RWPE1 (cell line): ENCODE data around the gene ENOX1.

Experiments
- CTCF ChIA-PET: fragments of 350-600 bp; sonication (Branson Sonifier 250); formaldehyde crosslinking; extraction: SDS; loops from one replicate; lab custom pipeline; 2021; lab: Yijun Ruan, JAX
- POLR2A ChIA-PET: fragments of 400-600 bp; formaldehyde crosslinking; extraction: SDS; loops from one replicate; lab custom pipeline; 2020; ENCODE audit warnings: antibody characterized with exemption; ENCODE audit not compliant: low non-redundant PET; lab: Yijun Ruan, JAX
- DNase-seq: peaks from one replicate; pipeline ENCODE4 v3.0.0; 2012; ENCODE audit warnings: low spot score
- H3K27ac ChIP-seq: fragments of 450-650 bp; 2 replicates; pipeline ENCODE4 v1.5.1; 2017
- CTCF ChIP-seq: fragments of 450-650 bp; conservative IDR thresholded peaks from 2 replicates; pipeline ENCODE4 v1.5.1; 2017; ENCODE audit warnings: low read depth, mild to moderate bottlenecking

ENOX1 gene

GRCh38 chr13:43325636-43326035 is 461.1 kb downstream of the ENOX1 start:
- ChIA-PET POLR2A (no interaction called here), CTCF (no interaction called here)
- TF ChIP-seq CTCF: no peak
- no peak overlapping the region for H3K27ac ChIP-seq
- no peak for DNase-seq

- ChIA-PET CTCF (no interaction called here), POLR2A (no interaction called here)
- TF ChIP-seq CTCF: no peak
Observed at GRCh38 chr13:43324129-43324528, 462.6 kb downstream of the ENOX1 start.

GRCh38 chr13:43319617-43320444 is 466.9 kb downstream of the ENOX1 start:
- no peak for DNase-seq
- ChIA-PET POLR2A (no interaction called here), CTCF (no interaction called here)
- no peak for TF ChIP-seq CTCF
- H3K27ac ChIP-seq: no peak overlapping the region

More at GRCh38 chr13:43324129-43324528, 462.6 kb downstream of the ENOX1 start:
- no peak for DNase-seq
- no peak overlapping the region for H3K27ac ChIP-seq

GRCh38 chr13:43316946-43317353 is 469.8 kb downstream of the ENOX1 start:
- no peak overlapping the region; the same call in 1 of the 2 replicates for H3K27ac ChIP-seq
- POLR2A ChIA-PET: no interaction called here
- CTCF ChIA-PET: no interaction called here
- TF ChIP-seq CTCF: no peak
- DNase-seq: no peak

- H3K27ac ChIP-seq: no peak overlapping the region
- CTCF ChIA-PET: no interaction called here
- no peak for DNase-seq
- POLR2A ChIA-PET: no interaction called here
- TF ChIP-seq CTCF: no peak
Observed at GRCh38 chr13:43316281-43316680, 470.5 kb downstream of the ENOX1 start.

GRCh38 chr13:43315522-43315921 is 471.2 kb downstream of the ENOX1 start:
- ChIA-PET POLR2A (no interaction called here), CTCF (no interaction called here)
- DNase-seq: no peak
- no peak overlapping the region for H3K27ac ChIP-seq
- no peak for TF ChIP-seq CTCF
